ENCODE measurements around the gene RAB18. TPM values are rescaled to one million over a fixed set of nuclear protein-coding genes. Genes with fewer than 3 reads are reported as not detected.

Gene RAB18
- total and polyA plus RNA-seq, 9 of the 15 experiments (the other 6 are each of a cell fraction or from before 2014, with no cell fraction given) = 10.5 to 46.3 (median 32.5) TPM

DNA sequence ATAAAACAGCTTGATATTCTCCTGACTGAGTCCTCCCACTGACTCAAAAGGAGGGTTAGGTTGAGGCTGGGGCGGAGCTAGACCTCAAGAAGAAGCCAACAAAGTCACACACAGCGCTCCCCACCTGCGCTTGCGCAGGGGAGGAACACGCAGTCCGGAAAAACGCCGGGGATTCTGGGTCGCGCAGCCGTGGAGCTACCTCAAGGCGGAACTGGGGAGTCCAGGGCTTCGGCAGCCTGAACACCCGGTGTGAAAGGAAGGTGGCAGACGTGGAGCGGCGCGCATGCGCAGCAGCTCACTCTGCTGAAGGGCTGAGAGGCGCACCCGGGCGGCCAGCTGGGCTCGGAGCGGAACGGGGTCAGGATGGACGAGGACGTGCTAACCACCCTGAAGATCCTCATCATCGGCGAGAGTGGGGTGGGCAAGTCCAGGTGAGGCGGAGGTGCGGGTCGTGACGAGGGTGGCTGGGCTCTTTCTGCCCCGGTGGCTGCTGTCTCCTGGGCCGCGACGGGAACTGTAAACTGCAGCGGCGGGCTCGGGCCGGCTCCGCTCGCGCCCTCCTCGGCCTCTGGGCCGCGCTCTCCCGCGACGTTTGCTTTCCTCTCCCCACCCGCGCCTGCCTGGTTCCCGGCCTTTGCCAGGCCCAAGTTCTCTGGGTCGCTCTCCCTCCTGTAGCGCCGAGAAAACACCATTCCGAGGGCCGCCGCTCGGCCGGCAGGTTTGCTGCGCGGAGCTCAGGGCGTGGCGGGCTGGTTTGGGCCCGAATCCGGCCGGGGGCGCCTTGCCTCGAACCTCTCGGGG, at the start of gene RAB18 (continued):
- TF ChIP-seq, protein P1, sequence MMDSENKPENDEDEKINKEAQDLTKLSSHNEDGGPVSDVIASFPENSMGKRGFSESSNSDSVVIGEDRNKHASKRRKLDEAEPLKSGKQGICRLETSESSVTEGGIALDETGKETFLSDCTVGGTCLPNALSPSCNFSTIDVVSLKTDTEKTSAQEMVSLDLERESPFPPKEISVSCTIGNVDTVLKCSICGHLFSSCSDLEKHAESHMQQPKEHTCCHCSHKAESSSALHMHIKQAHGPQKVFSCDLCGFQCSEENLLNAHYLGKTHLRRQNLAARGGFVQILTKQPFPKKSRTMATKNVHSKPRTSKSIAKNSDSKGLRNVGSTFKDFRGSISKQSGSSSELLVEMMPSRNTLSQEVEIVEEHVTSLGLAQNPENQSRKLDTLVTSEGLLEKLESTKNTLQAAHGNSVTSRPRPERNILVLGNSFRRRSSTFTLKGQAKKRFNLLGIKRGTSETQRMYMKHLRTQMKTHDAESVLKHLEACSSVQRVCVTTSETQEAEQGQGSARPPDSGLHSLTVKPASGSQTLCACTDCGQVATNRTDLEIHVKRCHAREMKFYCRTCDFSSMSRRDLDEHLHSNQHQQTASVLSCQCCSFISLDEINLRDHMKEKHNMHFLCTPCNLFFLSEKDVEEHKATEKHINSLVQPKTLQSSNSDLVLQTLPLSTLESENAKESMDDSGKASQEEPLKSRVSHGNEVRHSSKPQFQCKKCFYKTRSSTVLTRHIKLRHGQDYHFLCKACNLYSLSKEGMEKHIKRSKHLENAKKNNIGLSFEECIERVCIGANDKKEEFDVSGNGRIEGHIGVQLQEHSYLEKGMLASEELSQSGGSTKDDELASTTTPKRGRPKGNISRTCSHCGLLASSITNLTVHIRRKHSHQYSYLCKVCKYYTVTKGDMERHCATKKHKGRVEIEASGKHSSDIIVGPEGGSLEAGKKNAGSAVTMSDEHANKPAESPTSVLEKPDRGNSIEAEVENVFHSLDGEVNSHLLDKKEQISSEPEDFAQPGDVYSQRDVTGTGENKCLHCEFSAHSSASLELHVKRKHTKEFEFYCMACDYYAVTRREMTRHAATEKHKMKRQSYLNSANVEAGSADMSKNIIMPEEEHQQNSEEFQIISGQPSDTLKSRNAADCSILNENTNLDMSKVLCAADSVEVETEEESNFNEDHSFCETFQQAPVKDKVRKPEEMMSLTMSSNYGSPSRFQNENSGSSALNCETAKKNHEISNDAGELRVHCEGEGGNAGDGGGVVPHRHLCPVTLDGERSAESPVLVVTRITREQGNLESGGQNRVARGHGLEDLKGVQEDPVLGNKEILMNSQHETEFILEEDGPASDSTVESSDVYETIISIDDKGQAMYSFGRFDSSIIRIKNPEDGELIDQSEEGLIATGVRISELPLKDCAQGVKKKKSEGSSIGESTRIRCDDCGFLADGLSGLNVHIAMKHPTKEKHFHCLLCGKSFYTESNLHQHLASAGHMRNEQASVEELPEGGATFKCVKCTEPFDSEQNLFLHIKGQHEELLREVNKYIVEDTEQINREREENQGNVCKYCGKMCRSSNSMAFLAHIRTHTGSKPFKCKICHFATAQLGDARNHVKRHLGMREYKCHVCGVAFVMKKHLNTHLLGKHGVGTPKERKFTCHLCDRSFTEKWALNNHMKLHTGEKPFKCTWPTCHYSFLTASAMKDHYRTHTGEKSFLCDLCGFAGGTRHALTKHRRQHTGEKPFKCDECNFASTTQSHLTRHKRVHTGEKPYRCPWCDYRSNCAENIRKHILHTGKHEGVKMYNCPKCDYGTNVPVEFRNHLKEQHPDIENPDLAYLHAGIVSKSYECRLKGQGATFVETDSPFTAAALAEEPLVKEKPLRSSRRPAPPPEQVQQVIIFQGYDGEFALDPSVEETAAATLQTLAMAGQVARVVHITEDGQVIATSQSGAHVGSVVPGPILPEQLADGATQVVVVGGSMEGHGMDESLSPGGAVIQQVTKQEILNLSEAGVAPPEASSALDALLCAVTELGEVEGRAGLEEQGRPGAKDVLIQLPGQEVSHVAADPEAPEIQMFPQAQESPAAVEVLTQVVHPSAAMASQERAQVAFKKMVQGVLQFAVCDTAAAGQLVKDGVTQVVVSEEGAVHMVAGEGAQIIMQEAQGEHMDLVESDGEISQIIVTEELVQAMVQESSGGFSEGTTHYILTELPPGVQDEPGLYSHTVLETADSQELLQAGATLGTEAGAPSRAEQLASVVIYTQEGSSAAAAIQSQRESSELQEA (IDR thresholded peaks at IDR 0.05; ENCODE audit: low read depth) = no peak
- no peak for TF ChIP-seq ZNF780A (CRISPR knock-in tag; IDR thresholded peaks at IDR 0.05)
- peak; percentile 37 for TF ChIP-seq CCNT2 (IDR thresholded peaks at IDR 0.05; ENCODE audit: borderline replicate concordance, extremely low read depth, insufficient read length, low read depth, low read length)
- TF ChIP-seq KAT7 (CRISPR knock-in tag; IDR thresholded peaks at IDR 0.05; ENCODE audit: borderline replicate concordance) = peak; percentile 86; the same call in 1 of the 2 replicates
- TF ChIP-seq, protein P2, sequence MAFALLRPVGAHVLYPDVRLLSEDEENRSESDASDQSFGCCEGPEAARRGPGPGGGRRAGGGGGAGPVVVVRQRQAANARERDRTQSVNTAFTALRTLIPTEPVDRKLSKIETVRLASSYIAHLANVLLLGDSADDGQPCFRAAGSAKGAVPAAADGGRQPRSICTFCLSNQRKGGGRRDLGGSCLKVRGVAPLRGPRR (CRISPR knock-in tag; IDR thresholded peaks at IDR 0.05) = no peak
- TF ChIP-seq ZNF785 (CRISPR knock-in tag; IDR thresholded peaks at IDR 0.05) = no peak
- TF ChIP-seq CTCF (IDR thresholded peaks at IDR 0.05 in 2 of 3, conservative IDR thresholded peaks at IDR 0.05 in 1 of 3; ENCODE audit: insufficient read depth in 2 of 3, low read depth in 1 of 3, low read length in 3 of 3) = 0 out of 6 replicates have a peak, but pooled peaks of 2 of the 3 experiments have one; percentile 1 to 18
- peak; percentile 37; the same call in 1 of the 2 replicates for TF ChIP-seq CC2D1A (IDR thresholded peaks at IDR 0.05)
- TF ChIP-seq CHD1 (IDR thresholded peaks at IDR 0.05; ENCODE audit: low read length) = peak; percentile 57
- peak; percentile 87 for TF ChIP-seq ATF7 (IDR thresholded peaks at IDR 0.05)
- no peak for TF ChIP-seq CCAR2 (IDR thresholded peaks at IDR 0.05; ENCODE audit: low read depth, low read length)
- no peak for TF ChIP-seq TAL1 (IDR thresholded peaks at IDR 0.05)
- TF ChIP-seq ZNF224 (CRISPR knock-in tag; IDR thresholded peaks at IDR 0.05) = no peak
- TF ChIP-seq IFI16 (CRISPR knock-in tag; IDR thresholded peaks at IDR 0.05) = no peak
- TF ChIP-seq WHSC1 (IDR thresholded peaks at IDR 0.05; ENCODE audit: low read length) = no peak

Measured in K562 (cell line).